ENCODE results near the gene PTGES3L. TPM values are rescaled to one million over a fixed set of nuclear protein-coding genes. Genes with fewer than 3 reads are reported as not detected.

The PTGES3L gene
- polyA plus RNA-seq, 1 of the 3 experiments (the other 2 are of a cell fraction) = 1.4 TPM

DNA sequence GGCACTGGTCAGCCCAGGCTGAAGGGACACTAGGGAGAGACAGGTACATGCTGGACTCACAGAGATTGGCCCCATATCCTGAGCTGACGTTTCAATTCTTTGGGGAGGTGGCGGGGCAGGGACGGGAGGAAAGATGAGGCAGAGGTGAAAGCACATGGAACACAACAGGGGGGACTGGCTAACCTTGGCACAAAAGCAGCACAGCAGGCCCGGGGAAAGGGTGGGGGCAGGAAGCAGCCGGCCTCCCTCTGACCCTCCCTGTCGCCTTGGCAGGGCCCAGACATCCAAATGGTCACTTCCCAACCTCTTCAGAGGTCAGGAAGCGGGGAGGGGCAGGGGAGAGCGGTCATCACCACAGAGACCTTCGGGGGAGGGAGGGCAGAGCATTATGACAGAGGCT is 35.7 kb upstream of the PTGES3L start (continued):
- TF ChIP-seq, protein P1, sequence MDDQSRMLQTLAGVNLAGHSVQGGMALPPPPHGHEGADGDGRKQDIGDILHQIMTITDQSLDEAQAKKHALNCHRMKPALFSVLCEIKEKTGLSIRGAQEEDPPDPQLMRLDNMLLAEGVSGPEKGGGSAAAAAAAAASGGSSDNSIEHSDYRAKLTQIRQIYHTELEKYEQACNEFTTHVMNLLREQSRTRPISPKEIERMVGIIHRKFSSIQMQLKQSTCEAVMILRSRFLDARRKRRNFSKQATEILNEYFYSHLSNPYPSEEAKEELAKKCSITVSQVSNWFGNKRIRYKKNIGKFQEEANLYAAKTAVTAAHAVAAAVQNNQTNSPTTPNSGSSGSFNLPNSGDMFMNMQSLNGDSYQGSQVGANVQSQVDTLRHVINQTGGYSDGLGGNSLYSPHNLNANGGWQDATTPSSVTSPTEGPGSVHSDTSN (IDR thresholded peaks at IDR 0.05) = no peak
- TF ChIP-seq GABPA (IDR thresholded peaks at IDR 0.05; ENCODE audit: low read depth) = no peak
- TF ChIP-seq TEAD4 (IDR thresholded peaks at IDR 0.05; ENCODE audit: borderline replicate concordance, insufficient read depth) = no peak
- TF ChIP-seq RAD21 (IDR thresholded peaks at IDR 0.05; ENCODE audit: low read length) = no peak
- no peak for TF ChIP-seq JUND (IDR thresholded peaks at IDR 0.05)
- TF ChIP-seq GATA2 (CRISPR knock-in tag; IDR thresholded peaks at IDR 0.05) = no peak
- TF ChIP-seq, protein P2, sequence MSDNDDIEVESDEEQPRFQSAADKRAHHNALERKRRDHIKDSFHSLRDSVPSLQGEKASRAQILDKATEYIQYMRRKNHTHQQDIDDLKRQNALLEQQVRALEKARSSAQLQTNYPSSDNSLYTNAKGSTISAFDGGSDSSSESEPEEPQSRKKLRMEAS (IDR thresholded peaks at IDR 0.05; ENCODE audit: low read depth) = no peak

DNA sequence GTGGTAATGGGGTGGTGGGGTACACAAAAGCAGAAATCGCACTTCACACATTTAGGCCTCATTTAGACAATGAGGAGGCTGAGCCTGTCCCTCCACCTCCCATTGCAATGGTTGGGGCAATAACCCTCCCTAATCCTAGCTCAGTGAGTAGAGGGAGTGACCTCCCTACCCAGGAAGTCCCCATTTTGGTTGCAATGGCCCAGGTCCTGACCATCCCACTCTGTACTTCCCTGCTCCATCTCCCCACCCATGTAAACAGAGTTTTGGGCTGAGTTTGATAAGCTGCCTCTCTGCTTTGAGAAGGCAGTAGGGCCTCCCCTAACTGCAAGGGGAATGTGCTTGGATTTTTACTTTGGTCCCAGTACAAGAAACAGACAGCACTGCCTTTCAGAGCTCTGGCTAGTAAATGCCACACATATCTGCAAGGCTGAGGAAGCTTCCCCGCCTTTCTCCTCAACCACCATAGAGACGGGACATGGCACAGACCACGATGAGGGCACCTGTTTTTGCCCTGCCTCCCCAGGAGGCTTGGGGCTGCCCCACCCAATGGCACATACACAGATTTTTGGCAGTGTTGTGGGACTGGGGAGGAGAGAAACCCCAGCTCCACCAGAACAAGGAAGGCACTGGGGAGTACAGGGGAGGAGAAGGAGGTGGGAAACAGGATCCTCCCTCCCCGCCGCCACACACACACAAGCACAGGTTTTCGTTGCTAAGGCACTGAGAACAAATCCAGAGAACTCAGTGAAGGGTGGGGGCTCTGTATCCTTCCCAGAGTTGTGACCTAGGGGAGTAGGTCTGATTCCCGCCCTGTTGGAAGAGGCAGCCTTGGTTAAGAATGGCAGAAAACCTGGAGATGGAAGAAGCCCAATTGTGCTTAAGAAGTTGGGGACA is 35.0 kb upstream of the PTGES3L start:
- Histone ChIP-seq H4K20me1 (ENCODE audit: insufficient read depth) (0 out of 2 replicates have a peak, but pooled peaks cover 6% of the 10 kb centered on the region), H3K9me2 (no peaks in the 10 kb centered on the region), H3K27ac (ENCODE audit: low read depth in 2 of 2, low read length in 1 of 2) (no peak overlapping the region), H3K79me2 (ENCODE audit: insufficient read depth) (peaks cover 11% of the 10 kb centered on the region; the same call in 1 of the 2 replicates), H3K36me3 (replicated peaks in 1 of 2; ENCODE audit: control insufficient read depth in 1 of 2, insufficient read depth in 2 of 2, low read length in 1 of 2) (peaks cover 15 to 29% of the 10 kb centered on the region in 2 experiments), H3K9me3 (no peaks in the 10 kb centered on the region), H2AFZ (ENCODE audit: low read depth) (no peak overlapping the region), H3K4me1 (ENCODE audit: control insufficient read depth in 1 of 2, insufficient read depth in 2 of 2, low read depth in 1 of 2, low read length in 1 of 2) (peaks cover 0 to 20% of the 10 kb centered on the region in 2 experiments; a peak in 2 of 4 replicates), H3F3A (replicated peaks; ENCODE audit: insufficient read depth) (no peaks in the 10 kb centered on the region), H3K4me3 (ENCODE audit: low read depth in 2 of 2, low read length in 1 of 2) (no peak overlapping the region), H3K9ac (no peak overlapping the region), H3K27me3 (ENCODE audit: insufficient read depth) (no peaks in the 10 kb centered on the region), H3K4me2 (no peak overlapping the region)
- no peak for DNase-seq
- WGBS (ENCODE audit: low lambda C conversion rate) = 94% methylated on average over 7 of the region's 8 CpGs
- ChIA-PET CTCF (interaction anchor here (0.7 to 0.8 kb wide), 2 partner anchors 16 to 190 kb away, joined by 3 to 4 read pairs; no protein-coding TSS in a partner anchor), POLR2A (interaction anchor here (1.0 kb wide), 1 partner anchor 17 kb away, joined by 3 read pairs; the partner anchor contains the start of gene RPL27)
- no peak for TF ChIP-seq CHD2 (IDR thresholded peaks at IDR 0.05; ENCODE audit: low read length, partially characterized antibody)

DNA sequence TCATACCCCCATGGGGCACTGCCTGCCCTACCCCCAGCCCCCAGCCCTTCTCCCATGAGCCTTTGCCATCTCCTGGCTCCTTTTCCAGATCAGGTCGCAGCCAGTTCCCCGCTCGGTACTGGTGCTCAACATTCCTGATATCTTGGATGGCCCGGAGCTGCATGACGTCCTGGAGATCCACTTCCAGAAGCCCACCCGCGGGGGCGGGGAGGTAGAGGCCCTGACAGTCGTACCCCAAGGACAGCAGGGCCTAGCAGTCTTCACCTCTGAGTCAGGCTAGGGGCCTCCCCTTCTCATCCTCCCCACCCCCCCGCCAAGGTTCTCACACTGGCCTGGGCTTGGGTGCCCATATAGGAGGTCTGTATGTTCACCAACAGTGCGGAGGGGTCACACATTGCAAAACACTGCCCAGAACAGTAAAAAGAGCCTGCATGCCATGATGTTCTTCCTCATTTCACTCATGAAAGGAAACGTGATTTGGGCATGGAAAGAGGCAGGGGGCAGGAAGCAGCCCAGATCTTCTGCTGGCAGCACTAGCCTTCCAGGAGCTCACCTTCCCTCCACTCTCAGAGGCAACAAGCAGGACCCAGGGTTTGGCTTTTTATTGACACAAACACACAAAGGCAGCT is 34.3 kb upstream of the PTGES3L start:
- Histone ChIP-seq H3K79me2 (ENCODE audit: insufficient read depth) (0 out of 2 replicates have a peak, but pooled peaks cover 6% of the 10 kb centered on the region), H3K9me3 (no peaks in the 10 kb centered on the region), H3K4me1 (ENCODE audit: control insufficient read depth in 1 of 2, insufficient read depth in 2 of 2, low read depth in 1 of 2, low read length in 1 of 2) (peaks cover 0 to 13% of the 10 kb centered on the region in 2 experiments; a peak in 2 of 4 replicates), H3K4me2 (no peak overlapping the region), H3K36me3 (replicated peaks in 1 of 2; ENCODE audit: control insufficient read depth in 1 of 2, insufficient read depth in 2 of 2, low read length in 1 of 2) (peaks cover 15 to 29% of the 10 kb centered on the region in 2 experiments), H2AFZ (ENCODE audit: low read depth) (no peak overlapping the region), H3K9ac (no peak overlapping the region), H3K27me3 (ENCODE audit: insufficient read depth) (no peaks in the 10 kb centered on the region), H4K20me1 (ENCODE audit: insufficient read depth) (0 out of 2 replicates have a peak, but pooled peaks cover 6% of the 10 kb centered on the region), H3K27ac (ENCODE audit: low read depth in 2 of 2, low read length in 1 of 2) (no peak overlapping the region), H3K4me3 (ENCODE audit: low read depth in 2 of 2, low read length in 1 of 2) (no peak overlapping the region), H3F3A (replicated peaks; ENCODE audit: insufficient read depth) (no peaks in the 10 kb centered on the region), H3K9me2 (no peaks in the 10 kb centered on the region)
- CTCF ChIA-PET = no interaction called here
- DNase-seq = no peak
- WGBS (ENCODE audit: low lambda C conversion rate) = 88% methylated on average over 10 of the region's 12 CpGs
- POLR2A ChIA-PET = interaction anchor here (3.3 kb wide), 1 partner anchor 16 kb away, joined by 17 read pairs; the partner anchor contains the start of gene RPL27
- TF ChIP-seq RAD21 (IDR thresholded peaks at IDR 0.05; ENCODE audit: low read length) (no peak), JUND (IDR thresholded peaks at IDR 0.05) (no peak), EZH2phosphoT487 (IDR thresholded peaks at IDR 0.05; ENCODE audit: borderline replicate concordance, low read depth) (no peak), RXRA (IDR thresholded peaks at IDR 0.05; ENCODE audit: borderline replicate concordance, low read depth) (no peak), MXI1 (IDR thresholded peaks at IDR 0.05; ENCODE audit: low read depth, low read length) (no peak)
- TF ChIP-seq, protein P3, sequence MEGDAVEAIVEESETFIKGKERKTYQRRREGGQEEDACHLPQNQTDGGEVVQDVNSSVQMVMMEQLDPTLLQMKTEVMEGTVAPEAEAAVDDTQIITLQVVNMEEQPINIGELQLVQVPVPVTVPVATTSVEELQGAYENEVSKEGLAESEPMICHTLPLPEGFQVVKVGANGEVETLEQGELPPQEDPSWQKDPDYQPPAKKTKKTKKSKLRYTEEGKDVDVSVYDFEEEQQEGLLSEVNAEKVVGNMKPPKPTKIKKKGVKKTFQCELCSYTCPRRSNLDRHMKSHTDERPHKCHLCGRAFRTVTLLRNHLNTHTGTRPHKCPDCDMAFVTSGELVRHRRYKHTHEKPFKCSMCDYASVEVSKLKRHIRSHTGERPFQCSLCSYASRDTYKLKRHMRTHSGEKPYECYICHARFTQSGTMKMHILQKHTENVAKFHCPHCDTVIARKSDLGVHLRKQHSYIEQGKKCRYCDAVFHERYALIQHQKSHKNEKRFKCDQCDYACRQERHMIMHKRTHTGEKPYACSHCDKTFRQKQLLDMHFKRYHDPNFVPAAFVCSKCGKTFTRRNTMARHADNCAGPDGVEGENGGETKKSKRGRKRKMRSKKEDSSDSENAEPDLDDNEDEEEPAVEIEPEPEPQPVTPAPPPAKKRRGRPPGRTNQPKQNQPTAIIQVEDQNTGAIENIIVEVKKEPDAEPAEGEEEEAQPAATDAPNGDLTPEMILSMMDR (IDR thresholded peaks at IDR 0.05) = no peak
- TF ChIP-seq, protein P4, sequence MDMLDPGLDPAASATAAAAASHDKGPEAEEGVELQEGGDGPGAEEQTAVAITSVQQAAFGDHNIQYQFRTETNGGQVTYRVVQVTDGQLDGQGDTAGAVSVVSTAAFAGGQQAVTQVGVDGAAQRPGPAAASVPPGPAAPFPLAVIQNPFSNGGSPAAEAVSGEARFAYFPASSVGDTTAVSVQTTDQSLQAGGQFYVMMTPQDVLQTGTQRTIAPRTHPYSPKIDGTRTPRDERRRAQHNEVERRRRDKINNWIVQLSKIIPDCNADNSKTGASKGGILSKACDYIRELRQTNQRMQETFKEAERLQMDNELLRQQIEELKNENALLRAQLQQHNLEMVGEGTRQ (IDR thresholded peaks at IDR 0.05; ENCODE audit: borderline replicate concordance, low read depth, low read length) = no peak
- TF ChIP-seq, protein P5, sequence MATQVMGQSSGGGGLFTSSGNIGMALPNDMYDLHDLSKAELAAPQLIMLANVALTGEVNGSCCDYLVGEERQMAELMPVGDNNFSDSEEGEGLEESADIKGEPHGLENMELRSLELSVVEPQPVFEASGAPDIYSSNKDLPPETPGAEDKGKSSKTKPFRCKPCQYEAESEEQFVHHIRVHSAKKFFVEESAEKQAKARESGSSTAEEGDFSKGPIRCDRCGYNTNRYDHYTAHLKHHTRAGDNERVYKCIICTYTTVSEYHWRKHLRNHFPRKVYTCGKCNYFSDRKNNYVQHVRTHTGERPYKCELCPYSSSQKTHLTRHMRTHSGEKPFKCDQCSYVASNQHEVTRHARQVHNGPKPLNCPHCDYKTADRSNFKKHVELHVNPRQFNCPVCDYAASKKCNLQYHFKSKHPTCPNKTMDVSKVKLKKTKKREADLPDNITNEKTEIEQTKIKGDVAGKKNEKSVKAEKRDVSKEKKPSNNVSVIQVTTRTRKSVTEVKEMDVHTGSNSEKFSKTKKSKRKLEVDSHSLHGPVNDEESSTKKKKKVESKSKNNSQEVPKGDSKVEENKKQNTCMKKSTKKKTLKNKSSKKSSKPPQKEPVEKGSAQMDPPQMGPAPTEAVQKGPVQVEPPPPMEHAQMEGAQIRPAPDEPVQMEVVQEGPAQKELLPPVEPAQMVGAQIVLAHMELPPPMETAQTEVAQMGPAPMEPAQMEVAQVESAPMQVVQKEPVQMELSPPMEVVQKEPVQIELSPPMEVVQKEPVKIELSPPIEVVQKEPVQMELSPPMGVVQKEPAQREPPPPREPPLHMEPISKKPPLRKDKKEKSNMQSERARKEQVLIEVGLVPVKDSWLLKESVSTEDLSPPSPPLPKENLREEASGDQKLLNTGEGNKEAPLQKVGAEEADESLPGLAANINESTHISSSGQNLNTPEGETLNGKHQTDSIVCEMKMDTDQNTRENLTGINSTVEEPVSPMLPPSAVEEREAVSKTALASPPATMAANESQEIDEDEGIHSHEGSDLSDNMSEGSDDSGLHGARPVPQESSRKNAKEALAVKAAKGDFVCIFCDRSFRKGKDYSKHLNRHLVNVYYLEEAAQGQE (IDR thresholded peaks at IDR 0.05; ENCODE audit: low read depth, low read length) = no peak
